DLD1 (cell line): ENCODE data around the gene IP6K3.

Source experiments
- in situ Hi-C: cut with HindIII; loops from 2 replicates; pipeline ENCODE4 v1.10.0; 2017; ENCODE audit warnings: low sequenced_read_pairs

IP6K3 gene

DNA sequence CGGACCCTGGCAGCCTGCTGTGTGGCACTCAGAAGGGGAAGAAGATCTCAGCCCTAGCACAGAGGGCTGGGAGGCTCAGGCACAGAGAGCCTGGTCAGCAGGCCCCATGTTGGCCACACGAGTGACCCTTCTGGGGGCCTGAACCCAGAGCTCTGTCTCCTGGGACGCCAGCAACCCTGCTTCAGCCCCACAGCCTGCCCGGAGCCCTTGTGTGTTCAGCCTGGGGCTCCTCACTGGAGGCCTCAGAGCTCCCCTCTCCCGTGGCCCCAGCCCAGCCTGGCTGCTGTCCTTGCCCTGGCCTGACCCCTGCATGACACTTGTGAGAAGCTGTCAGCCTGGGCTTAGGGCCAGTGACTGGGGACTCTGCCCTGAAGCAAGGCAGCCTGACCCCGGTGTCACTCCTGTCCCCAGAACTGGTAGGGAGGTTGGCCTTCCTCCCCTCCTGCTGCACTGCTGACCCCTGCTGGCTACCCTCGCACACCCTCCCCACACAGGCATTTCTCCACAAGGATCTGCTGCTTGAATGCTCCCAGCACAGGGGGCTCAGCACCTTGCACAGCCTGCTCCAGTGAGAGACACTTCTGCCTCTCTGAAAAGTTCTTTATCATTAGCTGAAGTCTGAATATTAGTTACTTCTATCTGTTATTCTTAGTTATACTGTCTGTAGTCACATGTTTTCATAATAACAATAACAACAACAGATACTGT is 15.4 kb upstream of the IP6K3 start:
- in situ Hi-C loops = loop anchor here (10.0 kb wide), 1 partner anchor 383 kb away; the partner anchor contains the start of gene GRM4

DNA sequence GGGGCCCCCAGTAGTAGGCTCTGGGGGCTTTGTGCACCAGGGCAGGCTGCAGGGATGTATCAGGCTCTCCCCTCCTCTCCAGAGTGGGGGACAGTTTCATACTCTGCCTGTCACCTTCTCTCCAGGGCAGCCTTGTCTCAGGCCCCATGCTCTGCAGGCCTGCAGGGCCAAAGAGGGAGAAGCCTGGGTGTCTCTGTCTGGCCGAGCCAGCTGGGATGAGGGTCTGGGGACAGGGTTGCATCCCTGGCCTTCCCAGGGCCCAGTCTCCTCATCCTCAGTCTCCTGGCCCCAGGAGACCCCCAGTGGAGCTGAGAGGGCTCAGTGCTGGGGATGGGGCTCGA is 14.8 kb upstream of the IP6K3 start:
- in situ Hi-C loops = loop anchor here (10.0 kb wide), 1 partner anchor 383 kb away; the partner anchor contains the start of gene GRM4

DNA sequence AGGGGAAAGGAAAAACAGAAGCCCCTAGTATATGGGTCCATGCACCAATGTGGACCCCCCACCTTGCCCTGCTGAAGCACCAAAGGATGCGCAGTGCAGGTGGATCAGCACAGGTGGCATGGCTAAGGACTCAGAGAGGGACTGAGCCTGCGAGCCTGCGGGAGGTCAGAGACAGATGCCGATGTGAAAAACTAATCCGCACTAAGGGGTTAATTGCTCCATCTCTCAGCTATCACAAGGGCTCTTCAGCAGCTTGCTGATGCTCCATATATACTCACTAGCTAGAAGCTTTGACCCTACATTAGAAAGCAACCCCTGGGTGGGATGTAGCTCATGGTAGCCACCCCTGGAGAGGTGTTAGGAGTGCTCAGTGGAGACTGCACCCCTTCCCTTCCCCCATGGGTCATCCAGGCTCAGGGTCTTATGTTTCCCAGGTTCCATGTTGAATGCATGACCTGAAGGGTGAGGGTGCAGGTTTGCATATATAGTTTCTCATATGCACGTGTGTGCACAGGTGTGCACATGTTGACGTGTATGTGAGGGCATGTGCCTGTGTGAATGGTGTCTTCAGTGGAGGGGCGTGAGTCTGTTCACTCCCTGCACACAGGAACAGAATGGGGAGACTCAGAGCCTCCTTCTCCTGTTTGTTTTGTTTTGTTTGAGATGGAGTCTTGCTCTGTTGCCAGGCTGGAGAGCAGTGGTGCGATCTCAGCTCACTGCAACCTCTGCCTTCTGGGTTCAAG is 13.4 kb upstream of the IP6K3 start:
- in situ Hi-C loops = loop anchor here (10.0 kb wide), 1 partner anchor 385 kb away; the partner anchor contains the start of gene GRM4

DNA sequence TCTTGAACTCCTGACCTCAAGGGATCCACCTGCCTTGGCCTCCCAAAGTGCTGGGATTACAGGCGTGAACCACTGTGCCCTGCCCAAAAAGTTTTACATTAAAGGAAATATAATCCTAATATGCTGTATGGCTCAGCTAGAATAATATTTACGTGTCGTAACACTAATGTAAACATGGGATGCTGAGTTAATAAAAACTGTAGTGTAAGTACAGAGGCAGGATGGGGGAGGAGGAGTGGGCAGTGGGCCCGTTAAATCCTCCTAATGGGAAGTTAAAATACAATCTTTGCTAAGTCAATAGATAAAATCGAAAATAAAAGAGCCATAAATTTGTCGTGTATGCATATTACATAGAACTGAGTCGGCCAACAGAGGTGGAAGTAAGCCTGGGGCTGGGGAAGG is 12.1 kb upstream of the IP6K3 start:
- in situ Hi-C loops = no loop called here

DNA sequence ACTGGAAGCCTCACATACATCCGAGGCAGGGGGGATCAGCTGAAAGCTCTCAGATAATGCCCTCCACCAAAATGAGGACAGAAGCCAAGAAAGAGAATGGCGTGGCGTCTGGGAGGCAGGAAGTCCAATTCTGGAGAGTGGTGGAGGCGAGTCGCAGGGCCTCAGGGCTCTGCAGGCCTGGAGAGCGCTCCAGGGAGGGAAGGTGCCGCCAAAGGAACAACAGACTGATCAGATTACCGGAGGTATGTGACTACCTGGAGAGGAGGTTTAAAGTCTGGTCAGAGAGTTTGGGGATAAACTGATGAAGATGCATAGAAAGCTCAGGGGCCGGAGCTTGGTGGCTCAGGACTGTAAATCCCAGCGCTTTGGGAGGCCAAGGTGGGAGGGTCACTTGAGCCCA is 11.2 kb upstream of the IP6K3 start:
- in situ Hi-C loops = no loop called here

DNA sequence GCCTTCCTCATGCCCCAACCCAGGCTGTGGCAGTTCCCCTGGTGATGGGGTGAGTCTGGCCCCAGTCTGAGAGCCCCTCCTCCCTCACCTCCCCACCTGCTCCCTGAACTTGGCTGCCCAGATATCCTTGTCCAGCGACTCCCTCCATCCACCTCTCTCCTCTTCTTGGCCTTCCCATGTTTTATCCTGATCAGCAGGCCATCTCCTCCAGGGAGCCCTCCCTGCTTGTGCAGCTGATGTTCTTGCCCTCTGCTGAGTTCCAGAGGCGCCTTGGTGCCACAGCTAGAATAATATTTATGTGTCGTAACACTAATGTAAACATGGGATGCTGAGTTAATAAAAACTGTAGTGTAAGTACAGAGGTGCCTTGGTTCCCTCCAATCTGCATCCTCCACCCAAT is 10.4 kb upstream of the IP6K3 start:
- in situ Hi-C loops = no loop called here

DNA sequence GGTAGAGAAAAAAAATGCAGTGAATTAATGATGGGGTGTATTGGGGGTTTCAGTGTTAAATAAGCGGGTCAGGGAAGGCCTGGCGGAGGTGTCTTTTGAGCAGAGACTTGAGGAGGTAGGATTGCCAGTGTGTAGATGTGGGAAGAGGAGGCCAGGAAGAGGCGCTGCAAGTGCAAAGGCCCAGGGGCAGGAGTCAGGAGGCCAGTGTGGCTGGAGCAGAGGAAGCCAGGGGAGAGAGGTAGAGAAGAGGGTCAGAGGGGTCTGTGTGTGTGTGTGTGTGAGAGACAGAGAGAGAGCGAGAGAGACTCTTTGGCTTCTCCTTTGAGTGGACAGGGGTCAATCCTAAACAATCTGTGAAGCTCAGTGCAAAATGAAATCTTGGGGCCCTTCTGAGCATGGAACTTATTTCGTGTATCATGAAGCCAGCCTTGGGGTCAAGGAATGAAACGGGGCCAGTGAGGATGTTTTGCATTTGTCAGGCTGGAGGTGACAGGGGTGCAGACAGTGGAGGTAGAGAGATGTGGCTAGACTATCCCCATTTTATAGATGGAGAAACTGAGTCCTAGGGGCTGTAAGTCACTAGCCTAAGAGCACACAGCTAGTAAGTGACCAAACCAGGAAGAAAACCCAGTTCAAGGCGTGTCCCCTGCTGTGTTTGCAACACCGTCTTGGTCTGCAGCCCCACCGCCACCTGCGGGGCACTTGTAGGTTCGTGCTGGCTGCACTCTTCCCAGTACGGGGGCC is 9.7 kb upstream of the IP6K3 start:
- in situ Hi-C loops = no loop called here

DNA sequence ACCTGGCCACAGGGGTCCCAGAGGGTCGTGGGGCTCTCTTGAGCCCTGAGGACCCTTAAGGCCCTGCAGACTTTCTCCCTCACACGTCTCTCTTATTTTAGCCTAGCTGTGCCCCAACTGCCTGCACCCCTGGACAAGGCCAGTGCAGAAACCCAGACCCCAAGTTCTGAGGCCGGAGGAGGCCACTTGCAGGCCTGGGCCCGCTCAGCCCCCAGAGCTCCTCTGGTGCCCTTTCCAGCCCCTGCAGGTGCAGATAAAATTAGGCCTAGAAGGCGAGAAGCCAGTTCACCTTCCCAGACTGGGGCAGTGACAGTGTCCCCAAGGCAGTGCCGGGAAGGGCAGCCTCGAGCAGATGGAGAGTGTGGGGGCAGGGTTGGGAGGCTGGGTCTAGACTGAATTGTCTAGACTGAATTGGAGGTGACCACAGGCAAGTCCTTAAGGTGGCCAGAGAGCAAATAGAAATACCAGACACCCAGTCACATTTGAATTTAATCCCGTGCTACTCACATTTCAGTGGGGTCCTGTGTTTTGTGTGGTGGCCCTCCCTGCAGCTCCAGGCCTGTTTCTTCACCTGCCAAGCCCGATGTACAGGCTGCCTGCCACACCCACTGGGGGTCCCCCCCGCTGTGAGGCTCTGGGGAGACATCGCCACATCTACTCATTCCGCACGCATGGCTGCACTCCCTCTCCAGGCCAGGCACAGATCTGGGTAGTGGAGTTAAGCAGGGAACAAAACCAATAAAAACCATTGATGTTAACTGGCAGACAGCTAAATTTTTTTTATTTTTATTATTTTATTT is 8.6 kb upstream of the IP6K3 start:
- in situ Hi-C loops = no loop called here

DNA sequence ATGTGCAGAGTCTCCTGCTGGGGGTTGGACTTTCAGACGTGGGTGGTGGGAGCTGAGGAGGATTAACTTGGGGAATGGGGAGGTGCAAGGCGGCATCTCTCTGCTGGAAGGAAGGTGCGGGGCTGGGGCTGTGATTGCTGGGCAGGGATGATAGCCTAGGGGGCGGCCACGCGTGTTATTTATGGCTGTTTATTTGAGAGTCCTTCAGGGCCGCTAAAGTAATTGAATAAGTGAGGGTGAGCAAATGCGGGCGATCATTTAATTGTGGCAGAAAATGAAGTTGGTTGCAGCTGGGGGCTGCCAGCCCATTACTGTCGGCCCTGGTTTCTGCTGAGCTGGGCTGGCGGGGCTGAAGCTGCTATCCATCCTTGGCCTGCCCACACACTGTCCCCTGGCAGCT is 7.5 kb upstream of the IP6K3 start:
- in situ Hi-C loops = no loop called here

DNA sequence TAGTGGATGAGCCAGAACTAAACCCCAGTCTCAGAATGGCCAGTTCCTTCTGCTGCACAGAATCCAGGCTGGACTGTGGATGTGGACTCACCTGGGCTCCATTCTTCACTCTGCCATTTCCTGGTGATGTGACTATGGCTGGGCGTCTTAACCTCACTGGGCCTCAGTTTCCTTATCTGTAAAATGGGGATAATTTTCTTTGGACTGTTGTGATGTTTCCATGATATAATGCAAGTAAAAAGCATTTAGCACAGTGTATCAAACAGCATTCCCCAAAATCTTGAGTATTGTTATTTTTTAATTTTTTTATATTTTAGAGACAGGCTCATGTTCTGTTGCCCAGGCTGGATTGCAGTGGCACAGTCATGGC is 5.9 kb upstream of the IP6K3 start:
- in situ Hi-C loops = no loop called here

DNA sequence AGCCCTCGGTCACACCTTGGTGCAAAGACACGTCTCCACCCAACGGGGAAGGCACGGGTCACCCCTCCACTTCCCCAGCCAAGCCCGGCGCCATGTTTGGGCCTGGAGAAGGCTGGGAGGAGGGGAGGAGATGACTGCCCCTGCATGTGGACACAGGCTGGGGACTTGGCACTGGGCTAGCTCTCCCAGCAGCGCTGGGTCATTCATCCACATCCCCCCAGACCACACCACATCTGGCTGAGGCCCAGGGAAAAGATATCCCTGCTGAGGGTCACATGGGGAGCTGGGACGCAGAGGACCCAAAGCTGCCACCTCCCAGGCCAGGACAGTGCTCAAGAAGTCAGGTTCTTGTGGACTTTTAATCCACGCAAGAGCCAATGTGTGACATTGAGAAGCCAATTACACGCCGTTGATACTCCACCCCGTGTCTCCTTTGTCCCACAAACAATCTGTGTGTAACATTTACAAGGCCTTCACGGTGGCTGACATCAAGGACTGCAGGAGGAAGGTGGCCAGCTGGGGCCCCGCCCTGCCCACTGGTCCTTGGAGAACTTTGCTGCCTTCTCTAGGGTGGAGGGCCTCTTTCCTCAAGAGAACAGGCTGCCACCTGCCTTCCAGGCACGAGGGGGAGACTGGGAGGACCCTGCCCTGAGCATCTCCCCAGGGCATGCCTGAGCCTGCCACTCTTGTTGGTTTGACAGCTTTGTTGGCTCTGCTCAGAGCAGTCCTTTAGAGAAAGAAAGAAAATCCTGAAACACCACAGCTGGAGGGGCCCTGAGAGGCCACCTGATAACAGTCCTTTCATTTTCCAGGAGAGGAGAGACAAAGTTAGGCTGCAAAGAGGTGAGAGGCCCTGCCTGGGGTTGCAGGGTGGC is 5.3 kb upstream of the IP6K3 start:
- in situ Hi-C loops = no loop called here

DNA sequence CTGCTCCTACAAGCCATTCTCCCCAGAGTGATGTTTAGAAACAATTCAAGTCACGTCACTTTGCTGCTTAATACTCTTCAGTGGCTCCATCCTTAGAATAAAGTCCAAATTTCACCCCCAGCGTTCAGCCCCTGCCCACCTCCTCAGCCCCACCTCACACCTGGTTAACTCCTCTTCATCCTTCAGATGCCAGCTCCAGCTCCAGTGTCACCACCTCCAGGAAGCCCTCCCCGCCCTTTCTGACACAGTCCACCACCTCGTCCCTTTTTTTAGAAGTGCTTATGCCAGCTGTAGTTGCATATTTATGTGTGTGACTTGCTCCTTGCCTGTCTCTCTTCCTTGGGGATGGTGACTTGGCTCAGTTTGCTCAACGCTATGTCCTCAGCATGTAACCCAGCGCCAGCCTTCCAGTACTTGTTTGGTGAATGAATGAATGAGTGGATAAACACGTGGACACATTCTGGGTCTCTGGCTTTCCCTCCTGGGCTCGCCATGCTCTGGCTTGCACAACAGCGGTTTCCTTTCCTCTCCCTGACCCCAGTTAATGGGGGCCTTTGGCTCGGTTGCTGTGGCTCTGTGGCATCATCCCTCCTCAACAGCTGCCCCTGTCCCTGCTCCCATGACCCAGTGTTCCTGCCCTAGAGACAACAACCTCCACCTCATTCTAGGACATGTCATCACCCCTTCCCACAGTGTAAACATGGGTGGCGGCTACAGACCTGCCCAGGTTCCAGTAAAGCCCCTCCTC is 3.7 kb upstream of the IP6K3 start:
- in situ Hi-C loops = no loop called here

DNA sequence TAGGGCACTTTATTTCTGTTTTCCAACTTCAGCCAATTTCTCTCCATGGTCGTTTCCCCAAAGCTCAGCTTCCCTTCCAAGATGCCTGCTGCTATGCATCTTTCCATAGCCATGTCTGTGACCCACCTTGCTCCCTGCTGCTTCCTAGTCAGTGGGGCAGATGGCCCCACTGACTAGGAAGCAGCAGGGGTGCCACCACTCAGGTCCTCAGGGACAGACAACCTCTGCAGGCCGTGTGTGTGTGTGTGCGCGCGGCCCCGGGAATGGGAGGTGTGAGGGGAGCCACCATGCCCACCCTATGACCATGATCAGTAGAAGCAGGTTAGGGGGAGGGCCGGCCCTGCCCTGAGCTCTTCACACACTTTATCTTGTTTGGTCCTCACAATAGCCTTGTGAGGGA is 2.7 kb upstream of the IP6K3 start:
- in situ Hi-C loops = no loop called here

DNA sequence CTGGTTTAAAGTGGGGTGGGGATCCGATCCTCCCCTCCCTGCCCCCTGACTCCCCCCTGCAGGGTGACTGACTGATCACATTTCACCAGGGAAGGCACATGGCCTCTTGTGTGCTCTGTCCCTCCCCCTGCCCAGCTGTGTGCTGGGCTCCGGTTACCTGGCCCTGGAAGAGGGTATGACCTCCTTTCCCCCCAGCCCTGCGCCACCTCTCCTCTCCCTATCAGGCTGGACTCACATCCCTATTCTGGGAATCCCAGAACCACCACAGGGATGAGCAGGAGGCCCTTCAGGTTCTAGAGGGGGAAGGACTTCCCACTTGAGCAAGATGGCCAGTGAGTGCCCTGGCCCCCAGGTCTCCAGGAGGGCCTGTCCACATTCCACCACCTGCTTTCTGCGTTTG is 2.1 kb upstream of the IP6K3 start:
- in situ Hi-C loops = no loop called here

DNA sequence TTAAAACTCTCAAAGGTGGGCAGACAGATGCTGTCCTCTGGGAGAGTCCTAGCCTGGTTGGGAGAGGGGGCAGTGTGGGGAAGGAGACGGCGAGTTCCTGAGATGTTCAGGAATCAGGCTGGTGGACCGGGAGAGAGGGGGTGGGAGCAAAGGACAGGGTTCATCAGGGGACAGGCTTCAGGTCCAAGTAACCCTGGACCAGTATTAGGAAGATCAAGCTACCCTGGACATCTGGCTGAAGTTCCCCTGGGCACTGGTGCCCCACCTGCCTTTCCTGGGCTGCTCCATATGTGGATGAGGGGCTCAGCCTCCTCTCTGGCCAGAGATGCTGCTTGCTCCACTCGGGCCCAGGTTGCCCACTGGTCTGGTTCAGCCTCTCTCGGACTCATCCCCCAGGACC is 1.1 kb upstream of the IP6K3 start:
- in situ Hi-C loops = no loop called here

DNA sequence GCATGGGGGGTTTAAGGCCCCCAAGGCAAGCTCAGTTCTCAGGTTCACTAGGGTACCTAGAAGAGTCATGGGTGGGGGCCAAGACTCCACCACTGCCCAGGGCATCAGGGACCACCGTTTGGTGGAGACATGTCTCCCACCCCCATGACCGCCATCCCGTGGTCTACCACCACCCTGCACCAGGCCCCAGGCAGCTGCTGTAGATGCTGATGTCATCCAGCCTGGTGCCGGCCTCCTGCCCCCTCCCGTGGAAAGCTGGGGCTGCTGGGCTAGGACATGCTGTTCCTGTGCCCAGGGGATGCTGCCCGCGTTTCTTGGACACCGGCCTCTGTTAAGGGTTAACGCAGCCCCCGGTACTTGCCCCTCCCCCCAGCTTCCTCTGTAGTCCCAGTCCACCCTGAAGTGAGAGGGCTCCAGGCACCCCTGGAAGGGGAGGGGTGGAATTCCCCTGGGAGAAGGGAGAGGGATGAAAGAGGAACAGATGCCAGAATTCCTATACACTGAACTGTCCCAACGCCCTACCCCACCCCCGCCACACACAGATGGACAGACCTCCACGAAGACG is 587 bp downstream of the IP6K3 start:
- in situ Hi-C loops = no loop called here

DNA sequence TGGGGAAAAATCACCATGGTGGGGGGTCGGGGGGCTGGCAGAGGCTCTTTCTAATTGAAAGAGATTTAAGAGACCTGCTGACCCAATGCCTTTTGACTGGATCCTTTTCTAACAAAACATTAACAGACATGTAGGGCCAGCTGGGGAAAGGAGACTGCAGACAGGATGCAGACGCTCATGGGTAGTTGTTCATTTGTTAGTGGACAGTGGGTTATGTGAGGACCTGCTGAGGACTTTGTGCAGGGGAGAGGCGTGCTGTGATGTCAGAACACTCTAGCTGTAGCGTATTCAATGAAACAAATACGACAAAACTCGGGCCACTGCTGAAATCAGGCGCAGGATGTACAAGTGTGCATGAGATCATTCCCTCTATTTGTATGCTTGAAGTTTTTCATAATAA is 1.2 kb downstream of the IP6K3 start:
- in situ Hi-C loops = no loop called here

DNA sequence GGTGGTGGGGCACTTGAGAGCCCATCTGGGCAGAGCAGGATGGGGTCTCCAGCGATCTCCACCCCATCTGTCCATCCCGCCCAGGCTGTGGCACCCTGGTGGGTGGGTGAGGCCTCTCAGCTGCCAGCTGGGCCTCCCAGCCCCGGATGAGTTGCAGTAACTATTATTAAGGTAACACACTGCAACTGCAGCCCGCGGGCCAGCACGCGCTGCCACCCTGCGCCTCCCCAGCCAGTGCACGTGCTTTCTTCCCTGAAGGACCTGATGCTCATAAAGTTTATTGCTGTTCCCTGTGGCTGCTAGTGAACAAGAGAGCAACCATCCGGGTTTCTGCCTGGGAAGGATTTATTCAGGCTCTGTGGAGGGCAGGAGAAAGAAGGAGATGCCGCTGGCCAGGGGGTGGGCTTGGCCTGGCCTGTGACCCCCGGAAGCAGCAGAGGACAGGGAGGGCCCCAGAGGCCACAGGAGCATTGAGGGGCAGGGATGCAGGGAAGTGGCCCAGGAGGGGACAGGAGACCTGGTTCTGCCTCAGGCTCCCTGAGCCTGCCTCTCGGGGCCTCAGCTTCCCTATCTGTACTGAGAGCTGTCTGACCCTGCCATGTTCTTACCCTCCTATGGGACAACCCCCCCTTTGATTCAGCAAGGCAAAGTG is 1.7 kb downstream of the IP6K3 start:
- in situ Hi-C loops = no loop called here
